ENCODE data around the gene GAB2.
A peak's percentile ranks its signal among the peaks of the same experiment; 100 is the strongest.

GAB2 gene

GRCh38 chr11:78262238-78262637 lies 155.4 kb downstream of the GAB2 start:
- DNase-seq = no peak
- Mint-ChIP-seq H3K27me3 (ENCODE audit: low read depth, poor library complexity) (peaks cover 8% of the 10 kb centered on the region), H3K9me3 (no peaks in the 10 kb centered on the region), H3K4me1 (peaks cover 60% of the 10 kb centered on the region), H3K27ac (peak overlapping the region; percentile 40), H3K4me3 (no peak overlapping the region), H3K36me3 (ENCODE audit: low read depth) (no peaks in the 10 kb centered on the region)
- TF ChIP-seq, protein P1, sequence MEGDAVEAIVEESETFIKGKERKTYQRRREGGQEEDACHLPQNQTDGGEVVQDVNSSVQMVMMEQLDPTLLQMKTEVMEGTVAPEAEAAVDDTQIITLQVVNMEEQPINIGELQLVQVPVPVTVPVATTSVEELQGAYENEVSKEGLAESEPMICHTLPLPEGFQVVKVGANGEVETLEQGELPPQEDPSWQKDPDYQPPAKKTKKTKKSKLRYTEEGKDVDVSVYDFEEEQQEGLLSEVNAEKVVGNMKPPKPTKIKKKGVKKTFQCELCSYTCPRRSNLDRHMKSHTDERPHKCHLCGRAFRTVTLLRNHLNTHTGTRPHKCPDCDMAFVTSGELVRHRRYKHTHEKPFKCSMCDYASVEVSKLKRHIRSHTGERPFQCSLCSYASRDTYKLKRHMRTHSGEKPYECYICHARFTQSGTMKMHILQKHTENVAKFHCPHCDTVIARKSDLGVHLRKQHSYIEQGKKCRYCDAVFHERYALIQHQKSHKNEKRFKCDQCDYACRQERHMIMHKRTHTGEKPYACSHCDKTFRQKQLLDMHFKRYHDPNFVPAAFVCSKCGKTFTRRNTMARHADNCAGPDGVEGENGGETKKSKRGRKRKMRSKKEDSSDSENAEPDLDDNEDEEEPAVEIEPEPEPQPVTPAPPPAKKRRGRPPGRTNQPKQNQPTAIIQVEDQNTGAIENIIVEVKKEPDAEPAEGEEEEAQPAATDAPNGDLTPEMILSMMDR (IDR thresholded peaks at IDR 0.05) = no peak

DNA sequence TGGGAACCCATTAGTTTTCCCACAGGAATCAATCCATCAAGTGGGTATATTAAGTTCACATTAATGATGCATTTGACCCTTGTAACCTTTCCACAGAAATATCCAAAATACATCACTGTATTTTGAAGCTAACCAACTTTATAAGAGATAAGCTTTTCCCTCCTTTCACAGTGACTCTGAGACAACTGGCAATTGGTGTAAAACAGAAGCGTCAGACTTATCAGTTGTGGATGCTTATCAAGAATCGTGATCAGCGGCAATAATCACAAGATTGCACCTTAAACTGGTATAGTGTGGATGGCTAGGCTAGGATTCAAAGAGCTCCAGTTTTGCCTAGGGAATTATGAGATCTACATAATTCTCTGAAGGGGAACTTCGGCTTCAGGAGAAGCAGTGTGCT lies 155.8 kb downstream of the GAB2 start:
- Mint-ChIP-seq H3K36me3 (ENCODE audit: low read depth) (no peaks in the 10 kb centered on the region), H3K27ac (peak overlapping the region; percentile 40), H3K4me1 (peaks cover 59% of the 10 kb centered on the region), H3K9me3 (no peaks in the 10 kb centered on the region), H3K4me3 (no peak overlapping the region), H3K27me3 (ENCODE audit: low read depth, poor library complexity) (peaks cover 8% of the 10 kb centered on the region)
- TF ChIP-seq, protein P1 (IDR thresholded peaks at IDR 0.05) = no peak
- DNase-seq = no peak

GRCh38 chr11:78261367-78261766 lies 156.3 kb downstream of the GAB2 start:
- TF ChIP-seq, protein P1 (IDR thresholded peaks at IDR 0.05) = no peak
- Mint-ChIP-seq H3K9me3 (no peaks in the 10 kb centered on the region), H3K4me1 (peaks cover 54% of the 10 kb centered on the region), H3K36me3 (ENCODE audit: low read depth) (no peaks in the 10 kb centered on the region), H3K27ac (peak overlapping the region; percentile 86), H3K27me3 (ENCODE audit: low read depth, poor library complexity) (peaks cover 8% of the 10 kb centered on the region), H3K4me3 (peak overlapping the region; percentile 41)
- no peak for DNase-seq

GRCh38 chr11:78259777-78260487 lies 157.7 kb downstream of the GAB2 start:
- DNase-seq = no peak
- no peaks in the 10 kb centered on the region for H3K9me3 Mint-ChIP-seq
- H3K4me3 Mint-ChIP-seq = no peak overlapping the region
- peaks cover 43% of the 10 kb centered on the region for H3K4me1 Mint-ChIP-seq
- H3K27me3 Mint-ChIP-seq (ENCODE audit: low read depth, poor library complexity) = peaks cover 8% of the 10 kb centered on the region
- H3K36me3 Mint-ChIP-seq (ENCODE audit: low read depth) = no peaks in the 10 kb centered on the region
- TF ChIP-seq, protein P1 (IDR thresholded peaks at IDR 0.05) = no peak
- peak overlapping the region; percentile 88 for H3K27ac Mint-ChIP-seq

DNA sequence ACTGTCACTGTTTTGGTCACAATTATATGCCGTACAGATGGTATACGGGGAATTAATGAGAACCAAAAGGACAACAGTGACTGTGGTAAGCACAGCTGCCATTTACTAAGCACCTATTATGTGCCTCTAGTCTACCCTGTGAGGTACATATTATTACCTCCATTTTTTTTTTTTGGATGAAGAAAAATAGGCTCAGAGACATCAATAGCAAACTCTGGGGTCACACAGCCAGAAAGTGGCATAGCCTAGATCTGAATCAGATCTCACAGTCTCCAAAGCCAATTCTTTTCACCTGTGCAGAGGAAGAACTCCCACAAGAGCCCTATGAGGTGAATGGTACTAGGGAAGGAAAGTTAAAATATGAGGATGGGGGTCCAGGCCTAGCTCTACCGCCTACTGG lies 160.0 kb downstream of the GAB2 start:
- TF ChIP-seq, protein P1 (IDR thresholded peaks at IDR 0.05) = no peak
- no peak overlapping the region for H3K27ac Mint-ChIP-seq
- H3K36me3 Mint-ChIP-seq (ENCODE audit: low read depth) = no peaks in the 10 kb centered on the region
- DNase-seq = no peak
- no peaks in the 10 kb centered on the region for H3K9me3 Mint-ChIP-seq
- H3K27me3 Mint-ChIP-seq (ENCODE audit: low read depth, poor library complexity) = peaks cover 8% of the 10 kb centered on the region
- peaks cover 33% of the 10 kb centered on the region for H3K4me1 Mint-ChIP-seq
- H3K4me3 Mint-ChIP-seq = no peak overlapping the region

DNA sequence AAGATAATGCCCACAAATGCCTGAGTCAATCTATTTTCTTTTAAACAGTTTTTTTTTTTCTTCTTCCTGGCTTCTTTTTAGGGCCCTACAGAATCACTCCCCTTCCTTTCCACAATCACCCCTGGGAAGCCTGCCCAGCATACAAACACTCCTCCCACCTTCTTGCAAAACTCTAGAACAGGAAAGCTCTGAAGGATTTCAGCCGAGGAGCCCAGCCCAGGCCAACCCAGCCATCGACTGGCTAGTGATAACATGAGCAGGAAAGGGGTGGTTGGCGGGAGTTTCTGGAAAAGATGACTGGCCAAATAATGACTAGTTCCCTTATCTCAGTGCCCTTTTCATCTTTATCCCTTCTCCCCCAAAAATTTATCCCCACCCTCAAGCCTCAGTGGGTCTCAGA lies 160.7 kb downstream of the GAB2 start:
- peaks cover 27% of the 10 kb centered on the region for H3K4me1 Mint-ChIP-seq
- H3K27ac Mint-ChIP-seq = no peak overlapping the region
- DNase-seq = no peak
- peaks cover 4% of the 10 kb centered on the region for H3K27me3 Mint-ChIP-seq (ENCODE audit: low read depth, poor library complexity)
- H3K4me3 Mint-ChIP-seq = no peak overlapping the region
- no peaks in the 10 kb centered on the region for H3K9me3 Mint-ChIP-seq
- TF ChIP-seq, protein P1 (IDR thresholded peaks at IDR 0.05) = no peak
- H3K36me3 Mint-ChIP-seq (ENCODE audit: low read depth) = no peaks in the 10 kb centered on the region

Measured in nephron progenitor cell (in vitro differentiated cells).